Prostate gland (tissue), 2 donors: ENCODE results near the gene TBXA2R.

Experiments
- POLR2A ChIP-seq: fragments of 450-650 bp; IDR thresholded peaks from one replicate; pipeline ENCODE4 v1.6.1; 2016; ENCODE audit warnings: antibody characterized with exemption, mild to moderate bottlenecking
- POLR2AphosphoS5 ChIP-seq: sonication (generic); formaldehyde crosslinking; IDR thresholded peaks from one replicate; pipeline ENCODE4 v1.6.1; 2017; ENCODE audit warnings: antibody characterized with exemption
- TF ChIP-seq, protein P1 (sequence below), 4 experiments: fragments of 200-600 bp in 2 of 4; fragments of 450-650 bp in 2 of 4; sonication (generic) in 2 of 4; IDR thresholded peaks; 1 replicate in 3 of 4; 2 replicates in 1 of 4; pipeline ENCODE4 v1.5.1; 2016 to 2019; ENCODE audit warnings: antibody characterized with exemption in 4 of 4, mild to moderate bottlenecking in 2 of 4, moderate library complexity in 2 of 4

DNA sequence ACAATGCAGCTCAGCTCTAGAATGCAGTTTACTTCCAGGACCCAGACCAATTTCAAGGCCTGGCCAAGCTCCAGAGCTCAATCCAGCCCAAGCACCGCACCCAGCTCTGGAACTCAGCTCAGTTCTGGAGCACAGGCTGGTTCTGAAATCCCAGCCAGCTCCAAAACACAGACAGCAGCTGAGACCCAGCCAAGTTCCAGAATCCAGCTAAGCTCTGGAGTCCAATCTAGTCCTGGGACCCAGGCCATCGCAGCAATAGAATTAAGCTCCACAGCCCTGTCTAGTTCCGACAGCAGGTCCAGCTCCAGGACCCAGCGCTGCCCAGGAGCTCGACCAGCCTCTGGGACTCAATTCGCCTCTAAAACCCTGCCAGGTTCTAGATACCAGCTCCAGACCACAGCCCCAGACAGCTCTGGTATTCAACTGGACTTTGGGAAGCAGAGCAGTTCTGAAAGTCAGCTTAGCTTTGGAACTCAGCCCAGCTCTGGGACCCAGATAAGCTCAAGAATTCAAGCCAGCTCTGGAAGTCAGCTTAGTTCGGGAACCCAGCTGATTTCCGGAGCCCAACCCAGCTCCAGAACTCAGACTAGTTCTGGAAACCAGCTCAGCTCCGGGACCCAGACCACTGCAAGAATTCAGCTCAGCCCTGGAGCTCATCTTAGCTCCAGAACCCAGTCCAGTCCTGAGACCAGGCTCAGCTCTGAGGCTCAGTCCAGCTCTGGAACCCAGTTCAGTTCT, 14.6 kb downstream of the TBXA2R start:
- TF ChIP-seq, protein P1, sequence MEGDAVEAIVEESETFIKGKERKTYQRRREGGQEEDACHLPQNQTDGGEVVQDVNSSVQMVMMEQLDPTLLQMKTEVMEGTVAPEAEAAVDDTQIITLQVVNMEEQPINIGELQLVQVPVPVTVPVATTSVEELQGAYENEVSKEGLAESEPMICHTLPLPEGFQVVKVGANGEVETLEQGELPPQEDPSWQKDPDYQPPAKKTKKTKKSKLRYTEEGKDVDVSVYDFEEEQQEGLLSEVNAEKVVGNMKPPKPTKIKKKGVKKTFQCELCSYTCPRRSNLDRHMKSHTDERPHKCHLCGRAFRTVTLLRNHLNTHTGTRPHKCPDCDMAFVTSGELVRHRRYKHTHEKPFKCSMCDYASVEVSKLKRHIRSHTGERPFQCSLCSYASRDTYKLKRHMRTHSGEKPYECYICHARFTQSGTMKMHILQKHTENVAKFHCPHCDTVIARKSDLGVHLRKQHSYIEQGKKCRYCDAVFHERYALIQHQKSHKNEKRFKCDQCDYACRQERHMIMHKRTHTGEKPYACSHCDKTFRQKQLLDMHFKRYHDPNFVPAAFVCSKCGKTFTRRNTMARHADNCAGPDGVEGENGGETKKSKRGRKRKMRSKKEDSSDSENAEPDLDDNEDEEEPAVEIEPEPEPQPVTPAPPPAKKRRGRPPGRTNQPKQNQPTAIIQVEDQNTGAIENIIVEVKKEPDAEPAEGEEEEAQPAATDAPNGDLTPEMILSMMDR (IDR thresholded peaks at IDR 0.05) = no peak
- no peak for TF ChIP-seq POLR2A
- TF ChIP-seq POLR2AphosphoS5 = no peak
